Activated naive CD4-positive, alpha-beta T cell (primary cell): ENCODE measurements around the gene MUC6.

ENCODE experiments used
- DNase-seq, 4 experiments: peaks; one replicate each; lab custom pipeline; 2025; lab: John Stamatoyannopoulos, UW

MUC6 gene, protein sequence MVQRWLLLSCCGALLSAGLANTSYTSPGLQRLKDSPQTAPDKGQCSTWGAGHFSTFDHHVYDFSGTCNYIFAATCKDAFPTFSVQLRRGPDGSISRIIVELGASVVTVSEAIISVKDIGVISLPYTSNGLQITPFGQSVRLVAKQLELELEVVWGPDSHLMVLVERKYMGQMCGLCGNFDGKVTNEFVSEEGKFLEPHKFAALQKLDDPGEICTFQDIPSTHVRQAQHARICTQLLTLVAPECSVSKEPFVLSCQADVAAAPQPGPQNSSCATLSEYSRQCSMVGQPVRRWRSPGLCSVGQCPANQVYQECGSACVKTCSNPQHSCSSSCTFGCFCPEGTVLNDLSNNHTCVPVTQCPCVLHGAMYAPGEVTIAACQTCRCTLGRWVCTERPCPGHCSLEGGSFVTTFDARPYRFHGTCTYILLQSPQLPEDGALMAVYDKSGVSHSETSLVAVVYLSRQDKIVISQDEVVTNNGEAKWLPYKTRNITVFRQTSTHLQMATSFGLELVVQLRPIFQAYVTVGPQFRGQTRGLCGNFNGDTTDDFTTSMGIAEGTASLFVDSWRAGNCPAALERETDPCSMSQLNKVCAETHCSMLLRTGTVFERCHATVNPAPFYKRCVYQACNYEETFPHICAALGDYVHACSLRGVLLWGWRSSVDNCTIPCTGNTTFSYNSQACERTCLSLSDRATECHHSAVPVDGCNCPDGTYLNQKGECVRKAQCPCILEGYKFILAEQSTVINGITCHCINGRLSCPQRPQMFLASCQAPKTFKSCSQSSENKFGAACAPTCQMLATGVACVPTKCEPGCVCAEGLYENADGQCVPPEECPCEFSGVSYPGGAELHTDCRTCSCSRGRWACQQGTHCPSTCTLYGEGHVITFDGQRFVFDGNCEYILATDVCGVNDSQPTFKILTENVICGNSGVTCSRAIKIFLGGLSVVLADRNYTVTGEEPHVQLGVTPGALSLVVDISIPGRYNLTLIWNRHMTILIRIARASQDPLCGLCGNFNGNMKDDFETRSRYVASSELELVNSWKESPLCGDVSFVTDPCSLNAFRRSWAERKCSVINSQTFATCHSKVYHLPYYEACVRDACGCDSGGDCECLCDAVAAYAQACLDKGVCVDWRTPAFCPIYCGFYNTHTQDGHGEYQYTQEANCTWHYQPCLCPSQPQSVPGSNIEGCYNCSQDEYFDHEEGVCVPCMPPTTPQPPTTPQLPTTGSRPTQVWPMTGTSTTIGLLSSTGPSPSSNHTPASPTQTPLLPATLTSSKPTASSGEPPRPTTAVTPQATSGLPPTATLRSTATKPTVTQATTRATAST (N-terminal part only)

GRCh38 chr11:1036303-1036923 lies at the start of gene MUC6:
TSS of gene MUC6 (minus strand) at chr11:1036718. CDS start at chr11:1036655, 63 bp downstream.
- DNase-seq = no peak

GRCh38 chr11:1085440-1086170 lies 49.1 kb upstream of the MUC6 start:
- no peak for DNase-seq

- no peak for DNase-seq
These were observed 48.3 kb upstream of the MUC6 start for GRCh38 chr11:1084561-1085439.

GRCh38 chr11:1083621-1084551 lies 47.4 kb upstream of the MUC6 start:
- no peak for DNase-seq

GRCh38 chr11:1082728-1083620 lies 46.5 kb upstream of the MUC6 start:
- no peak for DNase-seq

- DNase-seq = no peak
These were observed 45.8 kb upstream of the MUC6 start for GRCh38 chr11:1082346-1082727.

- DNase-seq = no peak
These were observed 45.2 kb upstream of the MUC6 start for GRCh38 chr11:1081601-1082311.

DNA sequence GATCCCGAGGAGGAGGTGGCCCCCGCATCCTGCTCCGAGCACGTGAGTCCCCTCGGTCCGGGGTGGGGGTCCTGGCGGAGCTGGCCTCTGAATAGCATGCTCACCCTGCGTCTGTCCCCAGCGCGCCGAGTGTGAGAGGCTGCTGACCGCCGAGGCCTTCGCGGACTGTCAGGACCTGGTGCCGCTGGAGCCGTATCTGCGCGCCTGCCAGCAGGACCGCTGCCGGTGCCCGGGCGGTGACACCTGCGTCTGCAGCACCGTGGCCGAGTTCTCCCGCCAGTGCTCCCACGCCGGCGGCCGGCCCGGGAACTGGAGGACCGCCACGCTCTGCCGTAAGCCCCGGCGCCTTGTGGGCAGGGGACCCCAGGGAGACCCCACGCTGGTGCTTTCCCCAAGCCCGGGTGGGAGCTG lies 41.7 kb upstream of the MUC6 start:
- DNase-seq = no peak

DNA sequence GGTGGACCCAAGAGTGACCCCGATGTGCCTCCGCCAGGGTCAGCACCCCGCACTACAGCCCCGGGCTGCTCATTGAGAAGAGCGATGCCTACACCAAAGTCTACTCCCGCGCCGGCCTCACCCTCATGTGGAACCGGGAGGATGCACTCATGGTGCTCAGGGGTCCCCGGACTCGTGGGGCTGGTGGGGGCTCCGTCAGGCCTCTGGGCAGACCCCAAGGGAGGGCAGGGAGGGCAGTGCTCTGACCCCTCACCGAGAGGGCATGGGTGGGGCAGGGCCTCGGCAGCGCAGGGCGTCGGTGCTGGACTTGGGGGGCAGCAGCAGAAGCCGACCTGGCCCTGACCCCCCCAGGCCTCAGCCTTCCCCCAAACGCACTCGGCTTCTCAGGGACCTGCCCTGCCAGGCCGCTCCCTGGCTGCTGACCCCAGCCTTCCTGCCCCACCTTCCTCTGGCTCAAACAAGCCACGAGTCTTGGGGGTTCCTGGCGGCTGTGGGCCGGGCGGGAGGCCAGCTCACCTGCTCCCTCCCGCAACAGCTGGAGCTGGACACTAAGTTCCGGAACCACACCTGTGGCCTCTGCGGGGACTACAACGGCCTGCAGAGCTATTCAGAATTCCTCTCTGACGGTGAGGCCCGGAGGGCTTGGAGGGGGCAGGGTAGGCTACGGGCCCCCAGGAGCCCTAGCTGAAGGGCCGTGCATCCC lies 41.0 kb upstream of the MUC6 start:
- DNase-seq = no peak

DNA sequence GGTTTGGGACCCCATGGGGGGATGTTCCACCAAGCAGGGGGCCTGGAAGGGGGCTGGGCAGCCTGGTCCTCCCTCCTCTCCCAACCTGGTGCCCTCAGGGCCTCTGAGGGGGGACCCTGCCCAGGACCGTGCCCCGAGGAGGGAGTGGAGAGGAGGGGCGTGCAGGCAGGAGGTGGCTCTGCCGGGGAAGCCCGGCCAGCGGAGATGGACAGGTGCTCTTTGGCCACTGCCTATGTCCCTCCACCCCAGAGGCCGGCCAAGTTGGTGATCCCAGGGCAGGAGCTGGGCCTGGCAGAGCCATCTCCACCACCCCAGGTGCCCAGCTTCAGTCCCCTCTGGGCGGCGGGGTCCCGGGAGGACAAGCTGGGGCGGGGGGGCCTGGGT lies 40.5 kb upstream of the MUC6 start:
- no peak for DNase-seq

- no peak for DNase-seq
These were observed 39.6 kb upstream of the MUC6 start for GRCh38 chr11:1076061-1076665.

GRCh38 chr11:1075341-1075911 lies 38.9 kb upstream of the MUC6 start:
- no peak for DNase-seq

DNA sequence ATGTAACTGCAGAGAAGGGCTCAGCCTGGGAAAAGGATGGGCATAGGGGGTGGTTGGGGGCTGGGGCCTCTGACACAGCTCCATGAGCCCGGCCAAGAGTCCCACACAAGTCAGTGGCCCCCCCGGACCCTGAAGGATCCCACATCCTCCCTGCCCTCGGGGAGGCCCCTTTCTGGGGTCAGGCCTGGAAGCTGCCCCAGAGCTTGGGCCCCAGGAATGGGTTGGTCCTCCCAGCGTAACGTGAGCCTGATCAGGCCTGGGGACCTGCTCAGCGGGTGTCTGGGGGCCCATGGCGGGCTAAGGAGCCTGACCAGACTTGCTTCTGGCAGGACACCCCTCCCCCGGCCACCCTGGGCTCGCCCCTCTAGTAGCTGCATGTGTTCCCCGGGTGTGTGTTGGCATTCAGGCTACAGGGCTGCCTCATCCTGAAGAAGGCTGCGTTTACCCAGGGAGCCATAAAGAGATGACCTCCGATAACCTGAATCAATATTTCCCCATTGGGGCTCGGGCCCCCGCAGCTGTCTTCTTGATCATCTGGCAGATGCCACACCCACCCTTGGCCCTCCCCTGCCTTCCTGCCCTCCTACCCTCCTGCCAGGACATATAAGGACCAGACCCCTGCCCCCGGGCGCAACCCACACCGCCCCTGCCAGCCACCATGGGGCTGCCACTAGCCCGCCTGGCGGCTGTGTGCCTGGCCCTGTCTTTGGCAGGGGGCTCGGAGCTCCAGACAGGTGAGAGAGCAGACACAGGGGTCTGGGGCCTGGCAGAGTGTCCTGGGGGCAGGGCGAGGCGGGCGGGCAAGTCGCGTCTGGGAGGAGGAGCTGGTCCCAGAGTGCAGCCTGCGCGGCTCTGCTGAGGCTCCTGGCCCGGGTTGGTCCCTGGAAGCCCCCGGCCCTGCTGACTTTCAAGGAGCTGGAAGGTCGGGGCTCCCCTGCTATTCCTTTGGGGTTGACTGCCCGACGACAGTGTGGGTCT lies 38.0 kb upstream of the MUC6 start, which contains the start of gene MUC2:
TSS of gene MUC2 (plus strand) at position 631 of the 978 bp plus-strand sequence.
- DNase-seq = no peak

DNA sequence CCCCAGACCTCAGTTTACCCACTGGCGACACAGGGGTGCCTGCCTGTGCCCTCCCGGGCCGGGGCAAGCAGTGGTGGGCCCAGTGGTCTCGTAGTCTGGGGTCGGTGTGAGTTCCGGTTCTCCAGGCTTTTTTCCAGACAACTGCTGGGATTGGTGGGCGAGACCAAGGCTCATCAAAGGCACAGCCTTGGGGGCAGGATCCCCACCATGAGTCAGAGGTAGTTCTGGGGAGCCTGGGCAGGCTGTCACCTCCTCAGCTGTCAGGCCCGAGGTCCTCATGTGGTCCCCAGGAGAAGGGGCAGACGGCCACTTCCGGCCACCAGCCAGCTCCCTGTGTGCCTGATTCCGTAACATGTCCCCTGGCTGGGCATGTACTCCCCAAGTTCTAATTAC lies 37.3 kb upstream of the MUC6 start:
- no peak for DNase-seq
